ENCODE results near the gene N4BP2L2.

The N4BP2L2 gene

GRCh38 chr13:32528358-32528757 is 10.2 kb downstream of the N4BP2L2 start:
- DNase-seq: peak; percentile 7

GRCh38 chr13:32527151-32527550 is 11.4 kb downstream of the N4BP2L2 start:
- no peak for DNase-seq

- no peak for DNase-seq
Observed at GRCh38 chr13:32525766-32526165, 12.8 kb downstream of the N4BP2L2 start.

GRCh38 chr13:32515246-32515645 is 23.3 kb downstream of the N4BP2L2 start:
- DNase-seq: no peak

GRCh38 chr13:32511482-32511881 is 27.1 kb downstream of the N4BP2L2 start:
- no peak for DNase-seq

- DNase-seq: no peak
Observed at GRCh38 chr13:32504876-32505275, 33.7 kb downstream of the N4BP2L2 start.

- DNase-seq: no peak
Observed at GRCh38 chr13:32504263-32504662, 34.3 kb downstream of the N4BP2L2 start.

GRCh38 chr13:32503727-32504126 is 34.9 kb downstream of the N4BP2L2 start:
- DNase-seq: no peak

- DNase-seq: no peak
Observed at GRCh38 chr13:32501064-32501463, 37.5 kb downstream of the N4BP2L2 start.

GRCh38 chr13:32499538-32500210 is 38.9 kb downstream of the N4BP2L2 start:
- no peak for DNase-seq

GRCh38 chr13:32497589-32497988 is 41.0 kb downstream of the N4BP2L2 start:
- DNase-seq: no peak

- DNase-seq: no peak
Observed at GRCh38 chr13:32496599-32497160, 41.9 kb downstream of the N4BP2L2 start.

- no peak for DNase-seq
Observed at GRCh38 chr13:32495841-32496240, 42.8 kb downstream of the N4BP2L2 start.

GRCh38 chr13:32495429-32495828 is 43.2 kb downstream of the N4BP2L2 start:
- no peak for DNase-seq

GRCh38 chr13:32491028-32491427 is 47.6 kb downstream of the N4BP2L2 start:
- no peak for DNase-seq

GRCh38 chr13:32476892-32477291 is 61.7 kb downstream of the N4BP2L2 start:
- DNase-seq: no peak

GRCh38 chr13:32476021-32476731 is 62.4 kb downstream of the N4BP2L2 start:
- no peak for DNase-seq

GRCh38 chr13:32474999-32475792 is 63.4 kb downstream of the N4BP2L2 start:
- DNase-seq: no peak

GRCh38 chr13:32473650-32474049 is 64.9 kb downstream of the N4BP2L2 start:
- DNase-seq: no peak

- DNase-seq: peak; percentile 4
Observed at GRCh38 chr13:32472194-32472621, 66.4 kb downstream of the N4BP2L2 start.

GRCh38 chr13:32471187-32471922 is 67.2 kb downstream of the N4BP2L2 start:
- DNase-seq: peak; percentile 3

GRCh38 chr13:32468502-32469142 is 70.0 kb downstream of the N4BP2L2 start:
- no peak for DNase-seq

Data from fibroblast of skin of back (primary cell).